Cardiac atrium fibroblast (primary cell): ENCODE results near the gene CAV1. TPM values are rescaled to one million over a fixed set of nuclear protein-coding genes. Genes with fewer than 3 reads are reported as not detected.

Experiments
- total RNA-seq: library from RNA; depleted of rRNA; stranded (reverse); fragments of >200 nt; gene quantifications from 2 replicates; pipeline ENCODE4 v1.2.3, GENCODE V29; 2015

CAV1 gene
- 261 and 294 TPM in 2 replicates for total RNA-seq

GRCh38 chr7:116524609-116525297, at the start of gene CAV1:
CAV1 (plus strand) TSS chr7:116525036; CDS start chr7:116525063, 27 bp downstream.

GRCh38 chr7:116499168-116500077, 25.4 kb upstream of the CAV1 start, which contains the start of gene CAV2:
CAV2 (plus strand) TSS chr7:116499738; CDS start chr7:116499782, 44 bp downstream.

Other genes starting within 250 kb of the CAV1 start
- gene CAV2, start 25.3 kb upstream of the CAV1 start, total RNA-seq = 66.9 and 76.2 TPM in 2 replicates
- 3.9 and 8.1 TPM in 2 replicates for gene MET, start 147.2 kb downstream of the CAV1 start, total RNA-seq